K562 (cell line): Measurements from ENCODE around the gene PCED1B. TPM values are rescaled to one million over a fixed set of nuclear protein-coding genes. Genes with fewer than 3 reads are reported as not detected.

Source experiments
- ATAC-seq: fragments of 200-7000 bp; cut with Tn5 transposase; 3 replicates; pipeline ENCODE4 v1.9.1; 2020; ENCODE audit warnings: moderate library complexity
- BruUV-seq: library from RNA; stranded (reverse); fragments of 400-500 nt; replicated peaks from 2 replicates; lab custom pipeline; 2021; lab: Mats Ljungman, UMichigan
- CTCF ChIA-PET: fragments of 300-600 bp; formaldehyde crosslinking; extraction: SDS; loops from one replicate; lab custom pipeline; 2021; ENCODE audit warnings: low intra/inter-chr PET ratio; lab: Yijun Ruan, JAX
- POLR2A ChIA-PET: fragments of 300-600, 350-650 bp; sonication (Branson Sonifier 250); formaldehyde crosslinking; extraction: SDS; loops from one replicate; lab custom pipeline; 2021; ENCODE audit warnings: antibody characterized with exemption, inconsistent platforms; lab: Yijun Ruan, JAX
- DNase-seq, 4 experiments: peaks; one replicate each; pipeline versions ENCODE4 v3.0.0 to v3.0.0-alpha.2; 2011 to 2018; ENCODE audit warnings: low spot score in 3 of 4, mixed read lengths in 3 of 4; ENCODE audit errors: extremely low read depth in 1 of 4
- FAIRE-seq: peaks from 2 replicates; lab custom pipeline; 2011; peaks lifted over from hg19 to GRCh38; lab: Jason Lieb, UNC
- H2AFZ ChIP-seq: 2 replicates; pipeline ENCODE4 v1.6.0; 2011; ENCODE audit warnings: low read depth, low read length, control low read depth, inconsistent platforms
- H3K27ac ChIP-seq: fragments of 200-600 bp; 3 replicates; pipeline ENCODE4 v1.8.0; 2011; ENCODE audit warnings: low read depth, mild to moderate bottlenecking, control low read depth, inconsistent platforms, low read length, moderate library complexity, mixed read lengths; ENCODE audit errors: extremely low read depth
- H3K27me3 ChIP-seq, 2 experiments: fragments of 300-600 bp in 1 of 2; 2 replicates in 1 of 2; 3 replicates in 1 of 2; pipeline versions ENCODE4 v1.6.0 to v1.8.0; 2011; ENCODE audit warnings: inconsistent platforms in 2 of 2, low read length in 2 of 2, mild to moderate bottlenecking in 1 of 2, mixed read lengths in 1 of 2, moderate library complexity in 1 of 2; ENCODE audit not compliant: control insufficient read depth in 2 of 2, insufficient read depth in 2 of 2
- H3K36me3 ChIP-seq: fragments of 300-600 bp; 3 replicates; pipeline ENCODE4 v1.8.0; 2011; ENCODE audit warnings: mild to moderate bottlenecking, low read length, inconsistent platforms; ENCODE audit not compliant: control insufficient read depth, insufficient read depth
- H3K4me1 ChIP-seq, 2 experiments: fragments of 200-600 bp in 1 of 2; replicated peaks in 1 of 2; 2 replicates in 1 of 2; 3 replicates in 1 of 2; pipeline versions ENCODE4 v1.5.1 to v1.8.0; 2011; ENCODE audit warnings: inconsistent platforms in 2 of 2, low read length in 2 of 2, mild to moderate bottlenecking in 1 of 2, mixed read lengths in 1 of 2, moderate library complexity in 1 of 2; ENCODE audit not compliant: control insufficient read depth in 2 of 2, insufficient read depth in 2 of 2
- H3K4me2 ChIP-seq: 2 replicates; pipeline ENCODE4 v1.6.1; 2011; ENCODE audit warnings: low read length, control low read depth, inconsistent platforms, mixed read lengths; ENCODE audit not compliant: insufficient read depth
- H3K4me3 ChIP-seq: fragments of 200-600 bp; sonication (generic), shearing (Covaris generic); 2 replicates; pipeline ENCODE4 v1.5.1; 2016; ENCODE audit warnings: control low read depth, inconsistent platforms
- H3K79me2 ChIP-seq: fragments of 200-600 bp; 3 replicates; pipeline ENCODE4 v1.8.0; 2011; ENCODE audit warnings: low read length, inconsistent platforms; ENCODE audit not compliant: control insufficient read depth, insufficient read depth
- H3K9ac ChIP-seq, 2 experiments: 2 replicates each; pipeline versions ENCODE4 v1.6.0 to v1.6.1; 2011; ENCODE audit warnings: low read depth in 2 of 2, low read length in 2 of 2, control low read depth in 1 of 2, inconsistent platforms in 1 of 2, mild to moderate bottlenecking in 1 of 2, mixed read lengths in 1 of 2; ENCODE audit not compliant: insufficient read depth in 1 of 2
- H3K9me1 ChIP-seq: one replicate; pipeline ENCODE4 v1.6.0; 2011; ENCODE audit warnings: inconsistent platforms, mild to moderate bottlenecking, low read length, moderate library complexity; ENCODE audit not compliant: control insufficient read depth, insufficient read depth
- H3K9me3 ChIP-seq: replicated peaks from 2 replicates; pipeline ENCODE4 v1.5.1; 2011; ENCODE audit warnings: low read depth, low read length, inconsistent platforms; ENCODE audit not compliant: control insufficient read depth, insufficient read depth
- H4K20me1 ChIP-seq: replicated peaks from 2 replicates; pipeline ENCODE4 v1.6.1; 2011; ENCODE audit warnings: low read length, inconsistent platforms, mixed read lengths; ENCODE audit not compliant: control insufficient read depth, insufficient read depth
- BRD4 ChIP-seq: fragments of 200-600 bp; sonication (generic); IDR thresholded peaks from 2 replicates; pipeline ENCODE4 v1.6.1; 2017; ENCODE audit warnings: inconsistent platforms
- CUX1 ChIP-seq: fragments of 200-800 bp; sonication (Bioruptor generic); IDR thresholded peaks from 2 replicates; pipeline ENCODE4 v1.6.1; 2016; ENCODE audit warnings: missing genetic modification characterization, missing compliant biosample characterization
- IRF2 ChIP-seq: sonication (generic); formaldehyde crosslinking; IDR thresholded peaks from 2 replicates; pipeline ENCODE4 v1.8.1; 2022; ENCODE audit warnings: mild to moderate bottlenecking, missing genetic modification reagents
- RB1 ChIP-seq: fragments of 450-650 bp; IDR thresholded peaks from 2 replicates; pipeline ENCODE4 v1.6.1; 2017; ENCODE audit warnings: low read depth, mild to moderate bottlenecking
- SMARCB1 ChIP-seq: IDR thresholded peaks from 2 replicates; pipeline ENCODE4 v1.6.1; 2011; ENCODE audit warnings: improper control_type of control experiment, low read depth; ENCODE audit not compliant: insufficient read length
- WGBS: fragments of 100-300 bp; shearing (Covaris generic); methylation state at CpG from one replicate; pipeline ENCODE4 v1.1.6; 2016; ENCODE audit warnings: low coverage, mixed read lengths; ENCODE audit not compliant: insufficient coverage; ENCODE audit errors: missing lambda C conversion rate; 5-methylcytosine and 5-hydroxymethylcytosine counted together
- in situ Hi-C: fragments of 300-500 bp; cut with MboI; formaldehyde crosslinking; loops from 4 replicates; pipeline ENCODE4 v1.15.0; 2018; ENCODE audit warnings: inconsistent platforms, mixed read lengths
- intact Hi-C: fragments of 100-400 bp; cut with micrococcal nuclease; formaldehyde crosslinking; loops from 2 replicates; pipeline ENCODE4 v1.14.2; 2022
- polyA plus RNA-seq, 8 experiments: library from polyadenylated mRNA; depleted of rRNA in 4 of 8; stranded (reverse) in 5 of 8; unstranded in 3 of 8; fragments of >200 nt; fragmentation: Nextera tagmentation in 2 of 8; fragmentation: Illumina TruSeq in 1 of 8; extraction: Ambion mirVana in 2 of 8; extraction: Trizol in 1 of 8; gene quantifications; 2 replicates each; pipeline versions ENCODE4 v1.2.1 to v1.2.3, GENCODE V29; 2011 to 2014; ENCODE audit warnings: inconsistent platforms in 1 of 8, missing spikeins in 1 of 8
- total RNA-seq, 7 experiments: library from RNA; depleted of rRNA in 6 of 7; stranded (reverse); fragments of >200 nt in 6 of 7; fragmentation: Illumina TruSeq in 2 of 7; extraction: Trizol in 2 of 7; gene quantifications; 2 replicates each; pipeline versions ENCODE4 v1.2.1 to v1.2.3, GENCODE V29; 2011 to 2021; ENCODE audit warnings: low replicate concordance in 1 of 7
- TF ChIP-seq, protein P1 (sequence below): fragments of 450-650 bp; IDR thresholded peaks from 2 replicates; pipeline ENCODE4 v1.6.1; 2016; ENCODE audit warnings: mild to moderate bottlenecking, moderate library complexity

PCED1B gene
- total and polyA plus RNA-seq, 9 of the 15 experiments (the other 6 are each of a cell fraction or from before 2014, with no cell fraction given) = 1.2 to 9.3 (median 2.5) TPM

DNA sequence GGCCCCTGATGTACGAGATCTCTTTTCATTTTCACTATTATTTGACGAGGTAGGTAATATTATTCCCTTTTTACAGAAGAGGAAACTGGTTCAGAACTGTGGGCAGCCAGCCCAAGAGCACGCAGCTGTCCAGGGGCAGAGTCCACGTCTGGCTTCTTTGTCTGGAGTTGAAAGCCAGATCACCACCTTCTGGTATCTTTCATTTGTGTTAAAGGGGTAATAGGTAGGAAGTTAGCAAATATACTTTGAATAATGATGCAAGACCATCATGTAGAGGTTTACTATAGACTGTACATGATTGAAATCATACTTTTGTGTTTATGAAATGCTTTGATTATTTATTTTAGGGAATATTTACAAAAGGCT is 144.4 kb downstream of the PCED1B start:
- no TSS peak for BruUV-seq
- peak in 1 of 4 experiments; percentile 45 for DNase-seq
- intact Hi-C loops (no loop called here), in situ Hi-C loops (no loop called here)
- no peaks in the 10 kb centered on the region for H4K20me1 ChIP-seq
- WGBS = 10% methylated on average over 4 of the region's 4 CpGs
- ChIA-PET CTCF (interaction anchor here (0.6 kb wide), 1 partner anchor 12 kb away, joined by 3 read pairs; no protein-coding TSS in a partner anchor), POLR2A (no interaction called here)
- peak; percentile 42 for FAIRE-seq
- H3K4me2 ChIP-seq = peak overlapping the region; percentile 67
- peak overlapping the region; percentile 11 for H3K4me3 ChIP-seq
- no peaks in the 10 kb centered on the region for H3K27me3 ChIP-seq
- H2AFZ ChIP-seq = peak overlapping the region; percentile 91
- H3K79me2 ChIP-seq = peaks cover 7% of the 10 kb centered on the region; the same call in 1 of the 3 replicates
- peak; percentile 53 for ATAC-seq
- peaks cover 6 to 12% of the 10 kb centered on the region in 2 experiments; a peak in 4 of 5 replicates for H3K4me1 ChIP-seq
- H3K9me3 ChIP-seq = no peaks in the 10 kb centered on the region
- H3K9ac ChIP-seq = peak overlapping the region; percentile 66 to 87; a peak in 3 of 4 replicates
- no peaks in the 10 kb centered on the region for H3K36me3 ChIP-seq
- no peaks in the 10 kb centered on the region for H3K9me1 ChIP-seq
- peak overlapping the region; percentile 71 for H3K27ac ChIP-seq
- 0 out of 2 replicates have a peak, but pooled peaks have one; percentile 6 for TF ChIP-seq BRD4
- TF ChIP-seq, protein P1, sequence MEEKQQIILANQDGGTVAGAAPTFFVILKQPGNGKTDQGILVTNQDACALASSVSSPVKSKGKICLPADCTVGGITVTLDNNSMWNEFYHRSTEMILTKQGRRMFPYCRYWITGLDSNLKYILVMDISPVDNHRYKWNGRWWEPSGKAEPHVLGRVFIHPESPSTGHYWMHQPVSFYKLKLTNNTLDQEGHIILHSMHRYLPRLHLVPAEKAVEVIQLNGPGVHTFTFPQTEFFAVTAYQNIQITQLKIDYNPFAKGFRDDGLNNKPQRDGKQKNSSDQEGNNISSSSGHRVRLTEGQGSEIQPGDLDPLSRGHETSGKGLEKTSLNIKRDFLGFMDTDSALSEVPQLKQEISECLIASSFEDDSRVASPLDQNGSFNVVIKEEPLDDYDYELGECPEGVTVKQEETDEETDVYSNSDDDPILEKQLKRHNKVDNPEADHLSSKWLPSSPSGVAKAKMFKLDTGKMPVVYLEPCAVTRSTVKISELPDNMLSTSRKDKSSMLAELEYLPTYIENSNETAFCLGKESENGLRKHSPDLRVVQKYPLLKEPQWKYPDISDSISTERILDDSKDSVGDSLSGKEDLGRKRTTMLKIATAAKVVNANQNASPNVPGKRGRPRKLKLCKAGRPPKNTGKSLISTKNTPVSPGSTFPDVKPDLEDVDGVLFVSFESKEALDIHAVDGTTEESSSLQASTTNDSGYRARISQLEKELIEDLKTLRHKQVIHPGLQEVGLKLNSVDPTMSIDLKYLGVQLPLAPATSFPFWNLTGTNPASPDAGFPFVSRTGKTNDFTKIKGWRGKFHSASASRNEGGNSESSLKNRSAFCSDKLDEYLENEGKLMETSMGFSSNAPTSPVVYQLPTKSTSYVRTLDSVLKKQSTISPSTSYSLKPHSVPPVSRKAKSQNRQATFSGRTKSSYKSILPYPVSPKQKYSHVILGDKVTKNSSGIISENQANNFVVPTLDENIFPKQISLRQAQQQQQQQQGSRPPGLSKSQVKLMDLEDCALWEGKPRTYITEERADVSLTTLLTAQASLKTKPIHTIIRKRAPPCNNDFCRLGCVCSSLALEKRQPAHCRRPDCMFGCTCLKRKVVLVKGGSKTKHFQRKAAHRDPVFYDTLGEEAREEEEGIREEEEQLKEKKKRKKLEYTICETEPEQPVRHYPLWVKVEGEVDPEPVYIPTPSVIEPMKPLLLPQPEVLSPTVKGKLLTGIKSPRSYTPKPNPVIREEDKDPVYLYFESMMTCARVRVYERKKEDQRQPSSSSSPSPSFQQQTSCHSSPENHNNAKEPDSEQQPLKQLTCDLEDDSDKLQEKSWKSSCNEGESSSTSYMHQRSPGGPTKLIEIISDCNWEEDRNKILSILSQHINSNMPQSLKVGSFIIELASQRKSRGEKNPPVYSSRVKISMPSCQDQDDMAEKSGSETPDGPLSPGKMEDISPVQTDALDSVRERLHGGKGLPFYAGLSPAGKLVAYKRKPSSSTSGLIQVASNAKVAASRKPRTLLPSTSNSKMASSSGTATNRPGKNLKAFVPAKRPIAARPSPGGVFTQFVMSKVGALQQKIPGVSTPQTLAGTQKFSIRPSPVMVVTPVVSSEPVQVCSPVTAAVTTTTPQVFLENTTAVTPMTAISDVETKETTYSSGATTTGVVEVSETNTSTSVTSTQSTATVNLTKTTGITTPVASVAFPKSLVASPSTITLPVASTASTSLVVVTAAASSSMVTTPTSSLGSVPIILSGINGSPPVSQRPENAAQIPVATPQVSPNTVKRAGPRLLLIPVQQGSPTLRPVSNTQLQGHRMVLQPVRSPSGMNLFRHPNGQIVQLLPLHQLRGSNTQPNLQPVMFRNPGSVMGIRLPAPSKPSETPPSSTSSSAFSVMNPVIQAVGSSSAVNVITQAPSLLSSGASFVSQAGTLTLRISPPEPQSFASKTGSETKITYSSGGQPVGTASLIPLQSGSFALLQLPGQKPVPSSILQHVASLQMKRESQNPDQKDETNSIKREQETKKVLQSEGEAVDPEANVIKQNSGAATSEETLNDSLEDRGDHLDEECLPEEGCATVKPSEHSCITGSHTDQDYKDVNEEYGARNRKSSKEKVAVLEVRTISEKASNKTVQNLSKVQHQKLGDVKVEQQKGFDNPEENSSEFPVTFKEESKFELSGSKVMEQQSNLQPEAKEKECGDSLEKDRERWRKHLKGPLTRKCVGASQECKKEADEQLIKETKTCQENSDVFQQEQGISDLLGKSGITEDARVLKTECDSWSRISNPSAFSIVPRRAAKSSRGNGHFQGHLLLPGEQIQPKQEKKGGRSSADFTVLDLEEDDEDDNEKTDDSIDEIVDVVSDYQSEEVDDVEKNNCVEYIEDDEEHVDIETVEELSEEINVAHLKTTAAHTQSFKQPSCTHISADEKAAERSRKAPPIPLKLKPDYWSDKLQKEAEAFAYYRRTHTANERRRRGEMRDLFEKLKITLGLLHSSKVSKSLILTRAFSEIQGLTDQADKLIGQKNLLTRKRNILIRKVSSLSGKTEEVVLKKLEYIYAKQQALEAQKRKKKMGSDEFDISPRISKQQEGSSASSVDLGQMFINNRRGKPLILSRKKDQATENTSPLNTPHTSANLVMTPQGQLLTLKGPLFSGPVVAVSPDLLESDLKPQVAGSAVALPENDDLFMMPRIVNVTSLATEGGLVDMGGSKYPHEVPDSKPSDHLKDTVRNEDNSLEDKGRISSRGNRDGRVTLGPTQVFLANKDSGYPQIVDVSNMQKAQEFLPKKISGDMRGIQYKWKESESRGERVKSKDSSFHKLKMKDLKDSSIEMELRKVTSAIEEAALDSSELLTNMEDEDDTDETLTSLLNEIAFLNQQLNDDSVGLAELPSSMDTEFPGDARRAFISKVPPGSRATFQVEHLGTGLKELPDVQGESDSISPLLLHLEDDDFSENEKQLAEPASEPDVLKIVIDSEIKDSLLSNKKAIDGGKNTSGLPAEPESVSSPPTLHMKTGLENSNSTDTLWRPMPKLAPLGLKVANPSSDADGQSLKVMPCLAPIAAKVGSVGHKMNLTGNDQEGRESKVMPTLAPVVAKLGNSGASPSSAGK = peak; percentile 56
- TF ChIP-seq CUX1 (CRISPR knock-in tag) = no peak
- no peak for TF ChIP-seq SMARCB1
- 0 out of 2 replicates have a peak, but pooled peaks have one; percentile 5 for TF ChIP-seq RB1
- TF ChIP-seq IRF2 (CRISPR knock-in tag) = no peak
